Fibroblast of skin of right quadriceps (primary cell): ENCODE results near the gene GALK2.
"Not testable (repeated sequence)": the region's sequence is repeated elsewhere in the genome, so short reads cannot be mapped to it uniquely, and the experiment has no call there.

Experiments used
- DNase-seq: peaks from one replicate; pipeline ENCODE4 v3.0.0-alpha.2; 2013

The GALK2 gene

DNA sequence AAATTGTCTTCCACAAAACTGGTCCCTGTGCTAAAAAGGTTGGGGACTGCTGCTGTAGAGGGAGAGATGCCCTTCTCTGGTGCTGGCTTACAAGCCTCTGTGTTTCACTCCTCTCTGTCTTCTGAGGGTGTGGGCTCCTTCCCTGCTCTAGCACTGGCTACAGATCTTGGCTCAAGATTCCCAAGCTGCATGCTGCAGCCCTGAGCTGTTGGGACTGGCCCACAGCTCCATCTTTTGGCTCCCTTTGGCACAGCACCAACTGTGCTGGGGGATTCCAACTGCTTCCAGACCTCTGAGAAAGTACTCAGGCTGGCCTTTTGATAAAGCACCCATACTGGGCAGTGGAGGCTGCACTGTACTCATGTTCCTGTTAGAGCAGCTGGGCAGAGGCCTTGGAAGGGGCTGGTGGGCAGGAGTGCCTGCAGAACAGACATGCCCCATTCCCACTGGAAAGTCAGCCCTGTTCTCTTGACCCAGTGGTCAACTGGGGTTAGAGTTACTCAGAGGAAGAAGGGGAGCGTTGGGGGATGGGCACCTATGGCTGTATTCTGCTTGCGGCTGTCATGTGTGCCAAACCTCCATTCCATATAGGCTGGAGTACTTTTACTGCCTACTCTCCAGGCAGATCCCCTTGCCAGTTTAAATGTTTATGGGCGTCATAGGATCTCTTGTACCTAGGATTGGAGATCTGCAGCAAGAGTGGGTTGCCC, 55.7 kb downstream of the GALK2 start:
- peak; percentile 35 for DNase-seq

DNA sequence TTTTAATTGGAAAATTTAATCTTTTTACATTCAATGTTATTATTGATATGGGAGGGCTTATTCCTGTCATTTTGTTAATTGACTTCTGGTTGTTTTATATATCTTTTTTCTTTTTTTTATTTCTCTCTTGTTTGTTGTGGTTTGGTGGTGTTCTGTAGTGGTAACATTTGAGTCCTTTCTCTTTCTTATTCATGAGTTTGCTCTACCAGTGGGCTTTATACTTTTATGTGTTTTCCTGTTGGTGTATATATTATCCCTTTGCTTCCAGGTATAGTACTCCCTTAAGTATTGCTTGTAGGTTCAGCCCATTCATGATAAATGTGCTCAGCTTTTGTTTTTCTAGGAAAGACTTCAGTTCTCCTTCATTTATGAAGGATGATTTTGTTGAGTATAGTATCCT, 57.6 kb downstream of the GALK2 start:
- DNase-seq, result no peak

DNA sequence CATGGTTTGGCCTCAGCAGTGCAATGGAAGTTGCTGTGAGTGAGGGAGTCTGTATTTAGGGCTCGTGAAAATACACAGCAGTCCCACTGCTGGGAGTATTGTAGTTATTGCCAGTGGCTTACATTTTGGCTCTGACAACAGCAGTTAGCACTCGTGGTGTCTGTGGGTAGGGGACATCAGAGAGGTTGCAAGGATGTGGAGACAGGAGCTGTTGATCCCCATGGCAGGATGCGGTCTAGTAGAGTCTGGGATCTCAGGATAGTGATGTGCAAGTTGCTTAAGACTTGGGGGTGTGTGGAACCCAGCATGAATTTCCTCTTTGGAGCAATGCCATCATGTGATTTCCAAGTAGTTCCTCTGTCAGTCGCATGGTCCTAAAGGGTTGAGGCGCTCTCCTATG, 59.9 kb downstream of the GALK2 start:
- no peak for DNase-seq

DNA sequence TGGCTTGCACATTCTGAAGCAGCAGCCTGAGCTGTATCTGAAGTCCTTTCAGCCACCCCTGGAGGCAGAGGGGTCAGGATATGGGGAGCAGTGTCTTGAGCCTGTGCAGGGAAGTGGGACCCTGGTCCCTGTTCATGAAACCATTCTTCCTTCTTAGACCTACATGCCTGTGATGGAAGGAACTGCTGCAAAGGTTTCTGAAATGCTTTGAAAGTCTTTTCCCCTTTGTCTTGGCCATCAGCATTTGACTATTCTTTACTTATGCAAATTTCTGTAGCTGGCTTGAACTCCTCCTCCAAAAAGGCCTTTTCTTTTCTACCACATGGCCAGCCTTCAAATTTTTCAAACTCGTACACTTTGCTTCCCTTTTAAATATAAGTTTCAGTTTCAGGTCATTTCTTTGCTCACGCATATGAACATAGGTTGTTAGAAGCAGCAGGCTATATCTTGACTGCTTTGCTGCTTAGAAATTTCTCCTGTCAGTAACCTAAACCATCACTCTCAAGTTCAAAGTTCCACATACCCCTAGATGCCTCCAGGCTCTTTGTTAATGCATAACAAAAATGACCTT, 62.3 kb downstream of the GALK2 start:
- DNase-seq, result no peak

DNA sequence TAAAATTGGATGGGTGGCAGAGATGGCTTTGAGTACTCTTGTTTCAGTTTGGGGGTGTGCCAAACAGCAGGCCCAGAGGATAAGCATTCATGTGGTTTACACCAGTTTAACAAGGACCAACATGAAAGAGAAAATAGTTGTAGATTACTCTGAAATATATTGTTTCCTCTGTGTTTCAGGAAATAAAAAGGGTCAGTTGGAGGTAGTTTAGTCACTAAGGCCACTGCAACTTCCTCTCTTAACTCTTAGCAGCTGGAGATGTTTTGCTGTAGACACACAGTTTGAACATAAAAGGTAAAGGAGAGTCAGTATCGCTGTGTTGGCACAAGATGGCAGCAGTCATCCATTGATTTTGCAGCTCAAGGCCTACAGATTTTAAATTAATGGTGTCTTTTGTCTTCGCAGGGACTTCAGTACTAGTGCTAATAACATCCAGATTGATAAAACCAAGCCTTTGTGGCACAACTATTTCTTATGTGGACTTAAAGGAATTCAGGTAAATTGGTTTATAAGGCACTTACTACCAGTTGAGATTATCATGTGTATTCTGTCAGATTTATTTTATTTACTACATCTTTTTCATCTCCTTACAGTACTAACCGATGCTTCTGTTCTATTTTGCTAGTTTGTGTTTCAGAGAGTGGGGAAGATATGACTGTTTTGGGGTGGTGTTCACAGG, 65.5 kb downstream of the GALK2 start:
- peak; percentile 88 for DNase-seq

DNA sequence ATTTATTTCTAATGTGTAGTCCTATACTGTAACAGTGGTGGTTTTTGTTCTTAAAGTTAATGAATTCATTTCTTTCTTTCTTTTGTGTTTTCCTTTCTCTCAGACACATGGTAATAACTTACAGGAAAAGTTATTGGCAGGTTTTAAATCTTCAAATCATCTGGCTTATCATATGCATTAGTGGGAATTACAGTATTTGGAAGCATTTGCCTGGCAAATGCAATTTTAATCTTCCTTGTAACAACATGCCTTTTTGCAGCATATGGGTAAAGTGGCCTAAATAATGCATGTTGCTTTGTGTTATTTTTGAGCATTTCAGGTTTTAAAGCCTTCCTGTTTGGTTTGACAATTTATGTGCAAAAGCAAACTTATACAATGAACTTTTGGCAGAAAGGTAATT, 66.8 kb downstream of the GALK2 start:
- no peak for DNase-seq

DNA sequence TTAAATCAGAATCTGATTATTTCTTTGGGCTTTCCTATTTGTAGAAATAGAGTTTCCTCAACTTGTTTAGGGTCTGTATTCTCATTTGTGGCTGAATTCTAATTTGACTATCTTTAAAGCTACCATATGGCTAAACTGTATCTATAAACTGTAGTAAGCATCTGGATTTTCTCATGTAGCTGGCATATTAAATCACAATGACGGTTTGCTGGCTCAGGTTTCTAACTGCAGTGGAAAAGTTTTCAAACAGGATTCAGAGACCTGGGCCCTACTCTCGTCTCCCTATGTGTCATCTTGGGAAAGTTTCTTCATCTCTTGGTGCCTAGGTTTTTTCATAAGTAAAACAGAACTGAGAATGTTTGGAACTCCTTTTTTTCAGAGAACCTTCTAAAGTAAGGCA, 68.3 kb downstream of the GALK2 start:
- peak; percentile 90 for DNase-seq

DNA sequence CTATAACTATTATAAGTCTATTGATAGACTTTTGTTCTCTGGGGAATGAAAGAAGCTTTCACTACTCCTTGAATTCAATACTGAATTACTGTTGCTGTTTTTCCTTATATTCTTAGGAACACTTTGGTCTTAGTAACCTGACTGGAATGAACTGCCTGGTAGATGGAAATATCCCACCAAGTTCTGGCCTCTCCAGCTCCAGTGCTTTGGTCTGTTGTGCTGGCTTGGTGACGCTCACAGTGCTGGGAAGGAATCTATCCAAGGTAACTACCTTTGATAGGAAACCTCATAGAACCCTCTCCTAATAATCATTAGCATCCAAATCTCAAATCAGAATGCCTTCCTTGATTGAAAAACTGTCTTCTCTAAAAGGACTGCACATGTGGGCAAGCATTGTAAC, 69.1 kb downstream of the GALK2 start:
- DNase-seq, result no peak

DNA sequence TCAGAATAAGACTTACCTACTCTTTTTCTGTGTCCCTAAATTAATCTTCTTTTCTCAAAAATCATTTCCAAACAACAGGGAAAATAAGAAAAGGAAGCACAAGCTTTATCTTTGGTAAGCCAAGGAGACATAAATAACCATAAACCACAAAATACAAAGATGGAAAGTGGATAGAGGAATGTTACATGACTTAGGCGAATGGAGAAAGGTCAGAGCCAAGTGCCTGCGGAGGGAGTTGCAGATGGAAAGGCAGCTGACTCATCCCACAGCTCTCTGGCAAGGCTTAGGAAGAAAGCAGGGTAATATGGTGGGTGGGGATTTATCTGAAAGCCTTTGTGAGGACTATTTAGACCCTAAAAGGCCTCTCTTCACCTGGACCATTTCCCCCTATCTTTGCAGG, 72.8 kb downstream of the GALK2 start:
- peak; percentile 89 for DNase-seq

DNA sequence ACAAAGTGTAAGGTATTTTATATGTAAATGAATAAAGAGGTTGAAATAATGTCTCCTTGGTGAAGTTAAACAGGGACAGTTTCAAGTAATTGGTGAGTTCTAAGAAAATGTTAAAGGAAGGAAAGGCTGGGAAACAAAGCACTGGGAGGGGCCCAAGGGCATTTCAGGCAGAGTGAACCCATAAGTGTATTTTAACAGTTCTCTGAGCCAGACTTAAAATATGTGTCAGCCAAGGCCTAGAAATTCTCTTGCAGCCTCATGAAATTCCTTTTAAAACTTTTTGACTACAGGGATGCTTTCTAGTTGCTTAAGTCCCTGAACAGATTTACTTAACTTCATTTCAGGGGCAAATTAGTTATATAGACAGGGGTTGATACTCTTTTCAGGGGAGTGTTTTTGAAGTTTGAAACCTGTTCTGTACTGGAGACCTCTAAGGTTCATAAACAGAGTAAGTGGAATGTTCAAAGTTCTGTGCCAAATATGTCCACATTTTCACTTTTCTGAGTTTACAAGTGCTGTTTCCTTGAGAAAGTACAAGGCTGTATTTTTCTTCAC, 77.6 kb downstream of the GALK2 start:
- DNase-seq, result peak; percentile 48

DNA sequence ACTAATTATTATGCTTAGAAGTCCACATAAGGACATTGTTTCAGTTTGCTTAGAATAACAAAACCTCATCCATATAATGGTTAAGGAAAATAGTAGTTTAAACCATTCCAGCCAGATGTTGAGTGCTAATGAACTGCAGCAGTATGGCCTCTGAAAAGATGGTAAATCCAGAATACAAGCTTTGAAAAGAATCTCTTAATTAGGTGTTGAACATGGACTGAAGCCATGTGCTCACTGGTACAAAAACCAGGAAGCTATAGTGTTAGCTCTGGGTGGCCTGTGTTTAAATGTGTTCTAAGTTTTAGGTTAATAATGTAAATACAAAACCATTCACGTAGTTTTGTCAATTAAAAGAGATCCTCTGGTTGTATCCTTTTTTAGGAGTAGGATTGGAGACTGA, 78.2 kb downstream of the GALK2 start:
- DNase-seq, result no peak

DNA sequence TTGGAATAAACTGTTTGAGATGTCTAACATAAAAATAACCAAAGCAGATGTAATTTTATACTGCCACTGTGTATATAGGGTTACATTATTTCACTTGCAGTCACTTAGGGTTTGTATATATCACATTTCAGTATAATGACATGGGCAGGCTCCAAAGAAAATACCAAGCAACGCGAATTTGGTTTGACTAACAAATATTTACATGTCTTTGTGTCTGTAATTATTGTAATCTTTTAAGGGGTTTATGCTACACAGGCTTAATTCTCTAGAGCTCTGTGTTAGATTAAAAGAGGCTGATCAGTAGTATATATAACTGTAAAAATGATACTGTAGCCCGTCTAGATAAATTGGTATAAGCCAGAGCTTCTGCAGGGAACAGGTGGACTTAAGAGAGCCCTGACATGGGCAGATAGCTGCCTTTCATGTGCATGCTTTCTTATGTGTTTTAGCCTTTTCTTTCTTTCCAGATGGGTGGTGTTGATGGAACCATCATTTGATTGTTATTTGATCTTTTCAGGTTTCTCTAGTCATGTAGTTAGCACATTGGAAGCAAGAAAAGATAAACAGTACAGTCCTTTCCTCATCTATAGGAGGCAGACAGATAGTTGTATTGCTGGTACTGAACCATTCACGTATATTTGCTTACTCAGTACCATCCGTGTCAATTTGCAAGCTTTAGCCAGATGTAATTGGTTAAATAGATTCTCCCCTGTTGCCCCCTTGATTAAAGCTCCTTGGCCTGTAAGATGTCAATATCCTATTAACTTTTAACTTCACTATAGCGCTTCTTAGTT, 86.1 kb downstream of the GALK2 start:
- DNase-seq, result no peak

DNA sequence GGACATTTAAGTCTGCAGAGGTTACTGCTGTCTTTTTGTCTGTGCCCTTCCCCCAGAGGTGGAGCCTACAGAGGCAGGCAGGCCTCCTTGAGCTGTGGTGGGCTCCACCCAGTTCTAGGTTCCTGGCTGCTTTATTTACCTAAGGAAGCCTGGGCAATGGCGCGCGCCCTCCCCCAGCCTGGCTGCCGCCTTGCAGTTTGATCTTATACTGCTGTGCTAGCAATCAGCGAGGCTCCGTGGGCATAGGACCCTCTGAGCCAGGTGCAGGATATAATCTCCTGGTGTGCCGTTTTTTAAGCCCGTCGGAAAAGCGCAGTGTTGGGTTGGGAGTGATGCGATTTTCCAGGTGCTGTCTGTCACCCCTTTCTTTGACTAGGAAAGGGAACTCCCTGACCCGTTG, 95.1 kb downstream of the GALK2 start:
- DNase-seq, result not testable (repeated sequence)

DNA sequence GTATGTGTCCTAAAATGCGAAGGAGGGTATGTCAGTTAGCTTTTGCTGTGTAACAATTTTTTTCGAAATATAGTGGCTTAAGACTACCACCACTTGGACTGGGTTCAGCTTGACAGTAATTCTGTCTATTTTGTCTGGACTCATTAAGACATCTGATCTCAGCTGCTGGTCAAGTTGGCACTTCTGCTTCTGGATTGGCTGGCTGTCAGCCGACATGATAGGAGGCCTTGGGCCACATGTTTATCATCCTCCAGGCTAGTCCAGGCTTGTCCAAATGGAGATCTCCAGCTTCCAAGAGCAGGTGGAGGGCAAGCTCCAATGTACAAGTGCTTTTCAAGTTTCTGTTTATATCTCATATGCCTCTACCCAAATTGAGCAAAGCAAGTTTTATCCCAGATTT, 95.9 kb downstream of the GALK2 start:
- DNase-seq, result no peak

DNA sequence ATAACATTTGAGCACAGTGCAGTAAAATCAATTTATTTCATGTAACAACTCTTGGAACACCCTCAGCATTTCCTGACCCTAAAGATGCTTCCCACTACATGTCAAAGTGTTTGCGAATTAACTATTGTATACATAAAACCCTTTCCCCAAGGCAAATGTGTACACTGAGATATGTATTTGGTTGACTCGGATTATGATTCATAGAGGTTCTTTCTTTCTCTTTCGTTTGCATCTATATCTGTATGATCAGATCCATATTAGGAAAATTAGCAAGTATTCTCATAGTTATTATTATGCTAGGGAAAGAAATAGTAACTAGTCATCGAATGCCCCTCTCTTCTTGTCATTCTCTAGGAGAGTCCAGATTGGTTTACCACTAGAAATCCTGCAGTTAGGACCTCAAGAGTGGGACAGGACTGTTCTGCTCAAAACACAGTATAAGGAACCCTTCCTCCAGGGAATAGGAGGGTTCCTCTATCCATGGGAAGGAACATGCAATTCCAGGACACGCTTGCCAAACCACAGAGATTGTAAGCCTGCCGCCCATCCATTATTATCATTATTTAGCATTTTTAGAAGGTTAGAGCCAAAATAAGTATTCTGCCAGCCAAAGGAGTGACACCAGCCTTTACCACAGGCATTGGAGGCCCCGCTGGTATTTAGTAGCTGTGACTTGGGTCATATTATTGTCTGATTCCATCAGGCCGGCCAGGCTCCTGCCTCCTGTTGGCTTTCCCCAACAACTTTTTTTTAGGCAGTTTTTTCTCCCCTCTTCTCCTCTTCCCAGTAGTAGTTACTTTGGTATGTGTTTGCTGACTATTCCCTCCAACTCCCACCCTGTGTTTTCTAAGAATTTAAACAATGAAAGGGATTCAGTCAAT, 100.7 kb downstream of the GALK2 start:
- peak; percentile 63 for DNase-seq

DNA sequence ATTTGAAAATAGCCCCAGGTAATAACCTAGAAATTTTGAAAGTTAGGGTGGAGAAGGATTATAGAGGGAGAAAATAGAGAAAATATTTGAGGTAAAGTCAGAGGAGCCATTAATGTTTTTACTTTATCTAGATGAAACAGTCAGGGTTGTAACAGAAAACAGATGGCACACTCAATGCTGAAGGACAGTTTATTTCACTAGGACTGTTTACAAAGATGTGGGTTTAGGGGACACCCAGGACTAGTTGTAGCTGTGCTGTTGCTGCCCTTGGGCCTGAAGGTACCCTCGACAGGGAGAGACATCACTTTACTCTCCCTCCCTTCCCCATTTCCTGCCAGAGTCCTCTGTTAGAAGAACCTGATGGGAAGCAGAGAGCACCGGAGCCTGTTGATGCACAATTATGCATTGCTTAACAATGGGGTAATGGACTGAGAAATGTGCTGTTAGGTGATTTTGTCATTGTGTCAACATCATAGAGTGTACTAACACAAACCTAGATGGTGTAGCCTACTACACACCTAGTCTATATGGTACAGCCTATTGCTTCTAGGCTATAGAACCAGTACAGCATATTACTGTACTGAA, 103.8 kb downstream of the GALK2 start:
- no peak for DNase-seq

DNA sequence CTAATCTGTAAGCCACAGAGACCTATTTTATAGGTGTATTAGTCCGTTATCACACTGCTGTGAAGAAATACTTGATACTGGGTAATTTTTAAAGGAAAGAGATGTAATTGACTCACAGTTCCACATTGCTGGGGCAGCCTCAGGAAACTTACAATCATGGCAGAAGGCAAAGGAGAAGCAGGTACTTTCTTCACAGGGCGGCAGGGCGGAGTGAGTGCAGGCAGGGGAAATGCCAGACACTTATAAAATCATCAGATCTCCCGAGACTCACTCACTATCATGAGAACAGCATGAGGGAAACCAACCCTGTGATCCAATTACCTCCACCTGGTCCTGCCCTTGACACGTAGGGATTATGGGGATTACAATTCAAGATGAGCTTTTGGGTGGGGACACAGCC, 108.7 kb downstream of the GALK2 start:
- DNase-seq, result no peak

DNA sequence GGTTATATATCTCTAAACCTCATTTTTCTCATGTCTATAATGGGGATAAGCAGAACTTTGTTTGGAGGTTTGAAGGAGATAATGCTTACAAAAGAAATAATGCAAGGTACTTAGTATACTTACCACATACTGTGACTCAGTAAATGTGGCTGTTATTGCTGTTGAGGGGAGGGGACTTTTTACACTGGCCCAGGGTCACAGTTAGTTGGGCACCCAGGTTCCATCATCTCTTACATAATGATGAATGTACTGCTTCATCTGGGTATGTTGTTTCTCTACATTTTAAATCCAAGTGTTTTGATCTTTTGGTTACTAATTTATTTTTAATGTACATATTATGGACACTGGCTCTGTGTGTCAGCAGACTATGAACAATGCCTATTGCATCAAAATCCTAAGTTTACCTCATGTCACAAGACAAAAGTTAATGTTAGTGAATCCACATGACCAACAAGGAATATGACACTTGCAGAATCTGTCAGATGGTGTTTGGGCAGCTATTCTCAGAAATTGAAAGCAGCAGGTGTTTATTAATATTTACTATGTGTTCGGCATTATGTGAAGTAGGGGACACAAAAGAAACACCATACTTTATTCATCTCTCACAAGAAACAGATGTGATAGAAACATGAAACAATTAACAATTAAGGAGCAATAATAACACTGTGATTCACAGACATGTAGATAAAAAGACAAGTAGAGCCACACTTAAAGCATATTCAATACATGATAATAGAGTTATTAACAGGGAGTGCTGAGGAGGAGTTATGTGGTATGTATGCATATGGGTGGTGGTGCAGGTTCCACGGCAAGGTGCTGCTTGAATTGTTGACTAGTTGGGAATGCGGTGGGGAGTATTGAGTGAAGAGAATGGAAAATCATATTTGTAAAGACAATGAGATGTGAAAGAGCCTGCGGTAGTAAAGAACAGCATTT, 109.7 kb downstream of the GALK2 start:
- no peak for DNase-seq

DNA sequence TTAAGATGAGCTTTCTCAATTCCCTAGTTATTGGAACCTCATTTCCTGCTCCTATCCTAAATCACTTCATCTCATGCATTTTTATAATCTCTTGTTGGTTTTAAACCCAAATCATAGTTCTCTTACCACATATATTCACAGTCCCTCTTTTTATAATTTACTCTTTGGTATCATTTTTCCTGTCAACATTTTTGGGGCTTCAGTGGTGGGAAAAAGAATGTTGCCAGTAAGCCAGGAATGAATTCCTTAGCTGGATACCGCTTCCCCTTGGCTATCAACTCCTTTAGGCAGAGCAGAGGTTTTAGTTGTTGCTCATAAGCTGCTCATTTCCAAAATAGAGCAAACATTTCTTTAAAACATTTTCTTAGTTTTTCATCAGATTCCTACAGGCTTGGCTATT, 112.3 kb downstream of the GALK2 start:
- peak; percentile 96 for DNase-seq

DNA sequence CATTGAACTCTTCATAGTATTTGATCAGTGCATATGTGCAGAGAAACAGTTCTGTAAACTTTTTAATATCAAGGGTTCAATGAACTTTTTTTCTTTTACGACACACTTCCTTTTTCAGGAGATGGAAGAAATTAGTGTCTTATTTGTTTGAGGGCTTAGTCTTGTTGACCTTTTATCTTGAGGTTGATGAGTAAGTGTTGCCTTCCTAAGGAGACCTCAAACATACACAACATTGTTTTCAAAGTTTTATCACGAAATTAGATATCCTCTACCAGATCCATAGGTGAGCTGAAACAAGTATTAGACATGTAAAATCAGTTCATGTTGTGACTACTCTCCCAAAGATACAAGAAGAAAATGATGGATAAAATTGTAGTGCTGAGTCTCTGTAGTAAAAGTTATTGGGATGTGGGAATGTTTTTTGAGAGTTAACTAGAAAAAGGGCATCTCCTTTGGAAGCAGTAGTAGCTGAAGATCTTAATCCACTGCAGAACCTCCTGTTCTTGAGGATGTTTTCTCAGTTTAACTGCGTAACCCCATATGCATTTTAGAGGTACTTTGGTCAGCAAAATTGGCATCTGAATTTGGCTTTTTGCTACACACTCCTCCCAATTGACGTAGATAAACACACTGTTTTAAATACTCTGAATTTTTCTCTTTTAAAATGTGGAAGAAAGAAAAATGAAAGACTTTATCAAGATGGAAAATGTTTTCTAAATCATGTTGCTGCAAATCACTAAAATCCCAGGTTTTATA, 116.8 kb downstream of the GALK2 start:
- DNase-seq, result no peak
